ENCODE results near the gene SLC35F6. TPM values are rescaled to one million over a fixed set of nuclear protein-coding genes. Genes with fewer than 3 reads are reported as not detected.

The SLC35F6 gene
- total and polyA plus RNA-seq, 12 donors: 13.2 to 36.2 (median 21.3) TPM

- Histone ChIP-seq H3K36me3 (no peaks in the 10 kb centered on the region), H3K27me3 (no peaks in the 10 kb centered on the region), H3K9me3 (peaks cover 0 to 5% (median 0%) of the 10 kb centered on the region in 11 donors), H3K4me1 (peaks cover 0 to 13% (median 4%) of the 10 kb centered on the region in 9 donors), H3K27ac (no peak overlapping the region), H3K4me3 (no peak overlapping the region)
- 84 to 90% methylated on average over 3 of the region's 3 CpGs for WGBS, 2 donors
- intact Hi-C loops (cut with DNase I): no loop called here
- ATAC-seq (no peak), DNase-seq (no peak)
- no peak for TF ChIP-seq CTCF (IDR thresholded peaks at IDR 0.05)
These were observed 11.4 kb upstream of the SLC35F6 start for GRCh38 chr2:26752656-26753055.

GRCh38 chr2:26754539-26754938 lies 9.5 kb upstream of the SLC35F6 start:
- no peaks in the 10 kb centered on the region for H3K27me3 ChIP-seq
- H3K4me1 ChIP-seq: peaks cover 6 to 26% (median 14%) of the 10 kb centered on the region in 9 donors
- H3K9me3 ChIP-seq: peaks cover 0 to 5% (median 0%) of the 10 kb centered on the region in 11 donors
- TF ChIP-seq CTCF (IDR thresholded peaks at IDR 0.05): no peak
- H3K36me3 ChIP-seq: no peaks in the 10 kb centered on the region
- WGBS, 2 donors: 96 to 98% methylated on average over 4 of the region's 4 CpGs
- ATAC-seq (no peak), DNase-seq (no peak)
- intact Hi-C loops (cut with DNase I): no loop called here
- no peak overlapping the region for H3K4me3 ChIP-seq
- H3K27ac ChIP-seq: no peak overlapping the region

- no peak for DNase-seq
- intact Hi-C loops (cut with DNase I): no loop called here
- ATAC-seq: no peak
- no peak overlapping the region for H3K4me3 ChIP-seq
- WGBS, 2 donors: 84 to 86% methylated on average over 4 of the region's 4 CpGs
- H3K27ac ChIP-seq: no peak overlapping the region
- no peak for TF ChIP-seq CTCF (IDR thresholded peaks at IDR 0.05)
- H3K4me1 ChIP-seq: peaks cover 6 to 26% (median 14%) of the 10 kb centered on the region in 9 donors
- H3K27me3 ChIP-seq: no peaks in the 10 kb centered on the region
- peaks cover 0 to 5% (median 0%) of the 10 kb centered on the region in 11 donors for H3K9me3 ChIP-seq
- no peaks in the 10 kb centered on the region for H3K36me3 ChIP-seq
These were observed 9.0 kb upstream of the SLC35F6 start for GRCh38 chr2:26754972-26755670.

GRCh38 chr2:26756337-26756736 lies 7.7 kb upstream of the SLC35F6 start:
- intact Hi-C loops (cut with DNase I): no loop called here
- peak in 1 of 8 donors; percentile 28 for ATAC-seq
- 64 to 71% methylated on average over 5 of the region's 5 CpGs for WGBS, 2 donors
- no peak for DNase-seq
- Histone ChIP-seq H3K4me3 (no peak overlapping the region), H3K9me3 (peaks cover 0 to 4% (median 0%) of the 10 kb centered on the region in 11 donors), H3K36me3 (no peaks in the 10 kb centered on the region), H3K27me3 (no peaks in the 10 kb centered on the region), H3K4me1 (peaks cover 6 to 26% (median 14%) of the 10 kb centered on the region in 9 donors), H3K27ac (peak overlapping the region in 2 of 10 donors; percentile 34 to 68)
- TF ChIP-seq CTCF (IDR thresholded peaks at IDR 0.05): no peak

All from heart right ventricle (tissue), 16 donors.